ENCODE results near the gene FAU. TPM values are rescaled to one million over a fixed set of nuclear protein-coding genes. Genes with fewer than 3 reads are reported as not detected.

Gene FAU
- total and polyA plus RNA-seq, 9 of the 15 experiments (the other 6 are each of a cell fraction or from before 2014, with no cell fraction given): 433 to 1,827 (median 942) TPM

DNA sequence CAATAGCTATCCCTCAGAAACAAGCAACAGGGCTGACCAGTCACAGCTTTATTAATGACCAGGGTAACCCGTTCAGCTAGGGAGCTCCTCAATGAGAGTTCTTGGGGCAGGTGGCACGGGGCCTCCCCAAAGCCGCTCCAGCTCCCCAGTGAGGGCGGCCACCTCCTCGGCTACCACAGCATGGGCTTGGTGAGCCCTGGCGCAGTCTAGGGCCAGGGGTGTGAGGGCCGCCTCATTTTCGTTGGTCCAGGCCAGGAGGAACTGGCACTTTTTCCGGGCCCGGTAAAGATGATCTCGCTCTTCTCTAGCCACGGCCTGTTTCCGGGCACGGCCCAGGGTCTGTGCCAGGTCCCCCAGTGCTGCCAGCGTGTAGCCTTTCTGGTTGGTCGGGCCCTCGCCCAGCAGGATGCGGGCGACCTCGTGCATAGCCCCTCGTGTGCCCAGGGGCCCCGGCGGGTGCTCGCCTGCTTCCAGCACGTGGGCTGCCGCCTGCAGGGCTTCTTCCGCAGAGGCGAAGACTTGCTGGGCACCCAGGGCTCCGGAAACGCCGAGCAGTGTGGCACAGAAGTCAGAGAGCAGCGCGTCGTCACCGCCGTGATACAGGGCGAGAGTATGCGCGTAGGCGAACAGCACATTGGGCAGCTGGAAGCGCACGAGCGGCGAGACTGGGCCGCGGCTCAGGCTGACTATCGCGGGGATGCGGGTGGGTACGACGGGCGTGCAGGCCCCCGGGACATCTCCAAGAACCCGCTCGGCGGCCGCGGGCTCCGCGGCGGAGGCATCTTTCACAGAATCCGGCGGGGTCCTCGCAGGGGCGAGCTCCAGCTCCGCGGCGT is 5.3 kb downstream of the FAU start (continued):
- no peak for TF ChIP-seq AFF1 (IDR thresholded peaks at IDR 0.05; ENCODE audit: low read depth in 1 of 2, partially characterized antibody in 2 of 2)
- no peak for TF ChIP-seq XRCC4 (IDR thresholded peaks at IDR 0.05; ENCODE audit: extremely low read depth, insufficient read depth, insufficient read length)
- no peak for TF ChIP-seq ZNF318 (IDR thresholded peaks at IDR 0.05; ENCODE audit: borderline replicate concordance in 1 of 2, low read depth in 1 of 2)
- TF ChIP-seq FUS (optimal IDR thresholded peaks at IDR 0.05; ENCODE audit: low read depth, low read length): peak; percentile 11
